ENCODE measurements around the gene NTNG1. TPM values are rescaled to one million over a fixed set of nuclear protein-coding genes. Genes with fewer than 3 reads are reported as not detected.
A peak's percentile ranks its signal among the peaks of the same experiment; 100 is the strongest.

The NTNG1 gene
- total and polyA plus RNA-seq, 2 of the 8 experiments (the other 6 are each of a cell fraction or from before 2014, with no cell fraction given): 1.2 to 4.1 TPM

DNA sequence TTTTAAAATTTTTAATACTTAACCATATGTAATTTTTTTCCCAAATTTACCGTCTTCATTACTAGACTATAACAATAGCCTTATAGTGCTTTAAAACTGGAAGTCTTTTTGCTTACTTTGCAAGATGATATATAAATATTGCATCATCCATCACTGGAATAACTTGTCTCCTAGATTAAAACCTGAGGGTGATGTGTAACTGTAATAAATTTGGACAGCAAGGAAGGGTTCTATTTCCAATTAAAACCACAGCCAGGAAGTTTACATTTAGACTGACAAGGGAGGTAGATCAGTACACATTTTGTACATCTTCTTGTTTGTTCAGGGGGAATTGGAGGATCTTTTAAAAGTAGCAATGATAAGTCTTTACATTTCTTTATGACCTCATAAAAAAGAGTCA lies 21.9 kb downstream of the NTNG1 start:
- Histone ChIP-seq H4K8ac (ENCODE audit: extremely low read depth, insufficient read depth, low read length) (no peak overlapping the region), H3K9me3 (ENCODE audit: insufficient read depth in 2 of 2, low read depth in 1 of 2, low read length in 1 of 2) (no peaks in the 10 kb centered on the region), H2BK12ac (ENCODE audit: low read depth, low read length) (no peak overlapping the region), H4K20me1 (replicated peaks in 1 of 2; ENCODE audit: control insufficient read depth in 1 of 2, insufficient read depth in 2 of 2, low read length in 2 of 2) (no peaks in the 10 kb centered on the region), H3K56ac (replicated peaks; ENCODE audit: insufficient read length, low read depth, low read length) (no peak overlapping the region), H3K27me3 (replicated peaks in 1 of 4; ENCODE audit: control insufficient read depth in 3 of 4, extremely low read depth in 1 of 4, insufficient read depth in 3 of 4, low read length in 3 of 4) (no peaks in the 10 kb centered on the region), H3K36me3 (ENCODE audit: control insufficient read depth in 2 of 4, insufficient read depth in 4 of 4, low read length in 3 of 4) (no peaks in the 10 kb centered on the region), H3K4me1 (replicated peaks in 1 of 4; ENCODE audit: control insufficient read depth in 3 of 4, insufficient read depth in 4 of 4, low read length in 3 of 4) (no peaks in the 10 kb centered on the region), H2BK15ac (ENCODE audit: low read length) (no peak overlapping the region), H2AFZ (ENCODE audit: low read length) (no peak overlapping the region), H2AK5ac (ENCODE audit: low read depth, low read length) (no peak overlapping the region), H3K4me3 (ENCODE audit: extremely low read depth in 1 of 4, insufficient read depth in 2 of 4, low read depth in 3 of 4, low read length in 4 of 4) (no peak overlapping the region), H3K4me2 (ENCODE audit: insufficient read depth in 1 of 2, low read depth in 2 of 2, low read length in 2 of 2) (no peak overlapping the region), H3K4ac (replicated peaks; ENCODE audit: insufficient read length, low read depth, low read length) (no peak overlapping the region), H2BK20ac (ENCODE audit: low read length) (no peak overlapping the region), H2BK5ac (ENCODE audit: low read depth, low read length) (no peak overlapping the region), H3K27ac (ENCODE audit: low read depth, low read length) (no peak overlapping the region), H3K23ac (ENCODE audit: insufficient read length) (no peak overlapping the region), H3K14ac (ENCODE audit: insufficient read length) (no peak overlapping the region), H3K79me1 (ENCODE audit: low read depth, low read length) (no peaks in the 10 kb centered on the region), H3K23me2 (ENCODE audit: low read depth, low read length) (no peaks in the 10 kb centered on the region; the same call in 1 of the 2 replicates), H3K18ac (ENCODE audit: extremely low read depth, low read length) (no peak overlapping the region), H2BK120ac (replicated peaks; ENCODE audit: low read depth, low read length) (no peak overlapping the region), H4K5ac (ENCODE audit: insufficient read length, low read depth, low read length) (no peak overlapping the region), H3K9ac (replicated peaks in 1 of 4; ENCODE audit: extremely low read depth in 1 of 4, low read depth in 3 of 4, low read length in 3 of 4) (no peak overlapping the region), H4K91ac (replicated peaks; ENCODE audit: insufficient read length, low read length) (no peak overlapping the region), H3K79me2 (ENCODE audit: control insufficient read depth in 1 of 2, insufficient read depth in 2 of 2, low read length in 2 of 2) (no peaks in the 10 kb centered on the region)
- POLR2A ChIA-PET (ENCODE audit: partially characterized antibody): no interaction called here
- TF ChIP-seq CEBPB (IDR thresholded peaks at IDR 0.05; ENCODE audit: low read depth, low read length) (0 out of 2 replicates have a peak, but pooled peaks have one; percentile 6), RAD21 (IDR thresholded peaks at IDR 0.05 in 1 of 2, conservative IDR thresholded peaks at IDR 0.05 in 1 of 2; ENCODE audit: low read depth in 2 of 2, low read length in 2 of 2) (no peak)
- WGBS, 2 experiments (ENCODE audit: extremely low coverage in 1 of 2, insufficient coverage in 1 of 2, insufficient read length in 1 of 2, insufficient replicate concordance in 2 of 2, low coverage in 1 of 2, low lambda C conversion rate in 2 of 2, missing lambda C conversion rate in 1 of 2): 100% methylated on average over 1 of the region's 1 CpG; no CpG with 5 or more reads in 1 of the 2 experiments
- DNase-seq (ENCODE audit: low read depth in 1 of 2, low spot score in 2 of 2) (no peak), FAIRE-seq (no peak)
- CTCF ChIA-PET (ENCODE audit: partially characterized antibody): interaction anchor here (0.7 to 3.1 kb wide), 3 partner anchors 13 to 590 kb away, joined by 3 to 12 read pairs (median 3); no protein-coding TSS in a partner anchor
